ENCODE results near the gene BRSK2.

The BRSK2 gene

GRCh38 chr11:1496761-1497095 is 107.0 kb downstream of the BRSK2 start:
- TF ChIP-seq, protein P1, sequence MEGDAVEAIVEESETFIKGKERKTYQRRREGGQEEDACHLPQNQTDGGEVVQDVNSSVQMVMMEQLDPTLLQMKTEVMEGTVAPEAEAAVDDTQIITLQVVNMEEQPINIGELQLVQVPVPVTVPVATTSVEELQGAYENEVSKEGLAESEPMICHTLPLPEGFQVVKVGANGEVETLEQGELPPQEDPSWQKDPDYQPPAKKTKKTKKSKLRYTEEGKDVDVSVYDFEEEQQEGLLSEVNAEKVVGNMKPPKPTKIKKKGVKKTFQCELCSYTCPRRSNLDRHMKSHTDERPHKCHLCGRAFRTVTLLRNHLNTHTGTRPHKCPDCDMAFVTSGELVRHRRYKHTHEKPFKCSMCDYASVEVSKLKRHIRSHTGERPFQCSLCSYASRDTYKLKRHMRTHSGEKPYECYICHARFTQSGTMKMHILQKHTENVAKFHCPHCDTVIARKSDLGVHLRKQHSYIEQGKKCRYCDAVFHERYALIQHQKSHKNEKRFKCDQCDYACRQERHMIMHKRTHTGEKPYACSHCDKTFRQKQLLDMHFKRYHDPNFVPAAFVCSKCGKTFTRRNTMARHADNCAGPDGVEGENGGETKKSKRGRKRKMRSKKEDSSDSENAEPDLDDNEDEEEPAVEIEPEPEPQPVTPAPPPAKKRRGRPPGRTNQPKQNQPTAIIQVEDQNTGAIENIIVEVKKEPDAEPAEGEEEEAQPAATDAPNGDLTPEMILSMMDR (IDR thresholded peaks at IDR 0.05; ENCODE audit: insufficient read depth, low read depth, low read length, missing control alignments): no peak
- H3K4me3 ChIP-seq (ENCODE audit: low read length): no peak overlapping the region
- DNase-seq (ENCODE audit: low read depth): no peak

DNA sequence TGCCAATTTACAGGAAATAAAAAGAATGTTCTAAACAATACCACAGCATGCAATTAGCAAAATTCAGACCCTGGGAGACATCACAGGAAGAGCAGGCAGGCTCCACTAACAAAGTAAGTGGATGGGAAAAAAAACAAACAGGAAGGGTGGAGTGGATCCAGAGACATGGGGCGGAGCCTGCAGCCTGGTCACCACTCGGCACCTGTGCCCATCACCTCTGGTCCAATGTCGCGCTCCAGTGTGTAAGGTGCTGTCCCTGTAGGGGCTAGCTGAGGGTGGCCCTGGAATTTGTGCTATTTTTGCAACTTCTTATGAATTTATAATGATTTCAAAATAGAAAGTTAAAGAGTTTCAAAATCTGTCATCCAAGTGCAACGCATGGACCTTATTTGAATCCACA is 107.9 kb downstream of the BRSK2 start:
- H3K4me3 ChIP-seq (ENCODE audit: low read length): no peak overlapping the region
- TF ChIP-seq, protein P1 (IDR thresholded peaks at IDR 0.05; ENCODE audit: insufficient read depth, low read depth, low read length, missing control alignments): no peak
- no peak for DNase-seq (ENCODE audit: low read depth)

GRCh38 chr11:1498262-1498661 is 108.5 kb downstream of the BRSK2 start:
- TF ChIP-seq, protein P1 (IDR thresholded peaks at IDR 0.05; ENCODE audit: insufficient read depth, low read depth, low read length, missing control alignments): no peak
- no peak overlapping the region for H3K4me3 ChIP-seq (ENCODE audit: low read length)
- DNase-seq (ENCODE audit: low read depth): no peak

DNA sequence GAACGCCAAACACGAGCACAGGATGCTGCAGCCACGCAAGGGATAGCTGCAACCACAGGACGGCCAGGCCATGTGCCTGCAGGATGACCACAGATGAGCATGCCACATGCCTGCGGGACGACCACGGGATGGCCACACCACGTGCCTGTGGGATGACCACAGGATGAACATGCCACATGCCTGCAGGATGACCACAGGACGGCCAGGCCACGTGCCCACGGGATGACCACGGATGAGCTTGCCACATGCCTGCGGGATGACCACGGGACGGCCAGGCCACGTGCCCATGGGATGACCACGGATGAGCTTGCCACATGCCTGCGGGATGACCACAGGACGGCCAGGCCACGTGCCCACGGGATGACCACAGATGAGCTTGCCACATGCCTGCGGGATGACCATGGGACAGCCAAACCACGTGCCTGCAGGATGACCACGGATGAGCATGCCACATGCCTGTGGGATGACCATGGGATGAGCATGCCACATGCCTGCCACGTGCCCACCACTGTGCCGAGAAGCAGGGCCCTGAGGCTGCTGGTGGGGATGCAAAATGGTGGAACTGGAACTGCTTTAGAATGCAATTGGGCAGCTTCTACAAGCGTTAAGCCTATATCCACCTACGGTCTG is 109.6 kb downstream of the BRSK2 start:
- TF ChIP-seq, protein P1 (IDR thresholded peaks at IDR 0.05; ENCODE audit: insufficient read depth, low read depth, low read length, missing control alignments): no peak

GRCh38 chr11:1499899-1500298 is 110.2 kb downstream of the BRSK2 start:
- DNase-seq (ENCODE audit: low read depth): no peak

More for the DNA sequence above, 109.6 kb downstream of the BRSK2 start:
- no peak for DNase-seq (ENCODE audit: low read depth)
- no peak overlapping the region for H3K4me3 ChIP-seq (ENCODE audit: low read length)

GRCh38 chr11:1500466-1501420 is 111.0 kb downstream of the BRSK2 start:
- DNase-seq (ENCODE audit: low read depth): no peak
- no peak overlapping the region for H3K4me3 ChIP-seq (ENCODE audit: low read length)

More at GRCh38 chr11:1499899-1500298, 110.2 kb downstream of the BRSK2 start:
- no peak overlapping the region for H3K4me3 ChIP-seq (ENCODE audit: low read length)
- TF ChIP-seq, protein P1 (IDR thresholded peaks at IDR 0.05; ENCODE audit: insufficient read depth, low read depth, low read length, missing control alignments): no peak

More at GRCh38 chr11:1500466-1501420, 111.0 kb downstream of the BRSK2 start:
- TF ChIP-seq, protein P1 (IDR thresholded peaks at IDR 0.05; ENCODE audit: insufficient read depth, low read depth, low read length, missing control alignments): no peak

Measured in epithelial cell of esophagus (primary cell).